GM19395 (cell line): ENCODE measurements around the gene IRF2BP1.

ENCODE experiments used
- ATAC-seq: cut with Tn5 transposase; IDR thresholded peaks from one replicate; pipeline ENCODE4 v1.9.1; 2021; ENCODE audit warnings: mild to moderate bottlenecking, moderate library complexity; ENCODE audit not compliant: unreplicated experiment

IRF2BP1 gene

DNA sequence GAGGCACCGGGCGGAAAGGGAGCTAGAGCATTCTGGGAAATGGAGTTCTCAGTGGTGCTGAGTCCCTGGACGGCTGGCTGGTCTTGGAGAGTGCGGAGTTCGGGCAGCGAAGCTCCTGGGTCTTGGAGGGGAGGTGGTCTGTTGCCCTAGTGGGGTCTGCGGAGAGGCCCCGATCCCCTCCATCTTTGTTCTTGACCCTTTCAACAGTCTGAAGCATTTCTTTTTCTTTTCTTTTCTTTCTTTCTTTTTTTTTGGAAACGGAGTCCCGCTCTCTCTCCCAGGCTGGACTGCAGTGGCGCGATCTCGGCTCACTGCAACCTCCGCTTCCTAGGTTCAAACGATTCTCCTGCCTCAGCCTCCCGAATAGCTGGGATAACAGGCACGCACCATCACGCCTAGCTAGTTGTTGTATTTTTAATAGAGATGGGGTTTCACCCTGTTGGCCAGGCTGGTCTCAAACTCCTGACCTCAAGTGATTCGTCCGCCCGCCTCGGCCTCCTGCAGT, 22.6 kb downstream of the IRF2BP1 start:
- ATAC-seq = no peak

DNA sequence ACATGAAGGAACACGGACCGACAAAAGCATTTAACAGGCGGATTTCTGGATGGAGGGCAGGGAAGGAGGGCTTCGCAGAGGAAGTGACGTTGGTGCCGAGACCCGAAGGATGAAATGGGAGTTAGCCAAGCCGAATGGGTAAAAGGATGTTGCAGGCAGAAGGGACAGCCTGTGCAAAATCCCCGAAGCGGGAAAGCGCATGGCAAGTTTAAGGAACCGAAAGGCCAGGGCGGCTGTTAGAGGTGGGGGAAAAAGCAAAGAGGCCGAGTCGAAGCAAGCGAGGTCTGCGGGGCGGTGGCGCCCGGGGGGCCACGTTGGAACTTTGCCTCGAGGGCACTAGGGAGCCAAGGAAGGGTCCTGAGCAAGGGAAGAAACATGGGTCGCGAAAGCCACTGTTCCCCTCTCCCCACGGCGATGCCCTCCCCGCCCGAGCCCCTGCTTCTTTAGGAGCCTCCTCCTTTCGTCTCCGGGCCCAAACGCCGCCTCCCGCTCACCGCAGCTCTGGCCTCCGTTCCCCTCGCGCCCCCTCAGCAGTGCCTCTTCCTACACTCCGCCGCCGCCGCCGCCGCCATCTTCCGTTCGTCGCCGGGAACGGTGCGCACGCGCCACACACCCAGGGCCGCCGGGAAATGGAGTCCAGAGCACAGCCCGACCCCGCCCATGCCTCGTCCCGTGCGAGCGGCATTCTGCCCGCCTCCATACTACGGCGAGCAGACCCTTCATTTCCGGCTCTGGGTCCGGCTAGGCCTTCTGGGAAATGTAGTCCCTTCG, 23.2 kb downstream of the IRF2BP1 start, which contains the start of gene SYMPK:
Gene SYMPK, minus strand, starts transcription at position 584 of the 771 bp plus-strand sequence. CDS start 8,652 bp downstream, outside the sequence.
- peak; percentile 84 for ATAC-seq

DNA sequence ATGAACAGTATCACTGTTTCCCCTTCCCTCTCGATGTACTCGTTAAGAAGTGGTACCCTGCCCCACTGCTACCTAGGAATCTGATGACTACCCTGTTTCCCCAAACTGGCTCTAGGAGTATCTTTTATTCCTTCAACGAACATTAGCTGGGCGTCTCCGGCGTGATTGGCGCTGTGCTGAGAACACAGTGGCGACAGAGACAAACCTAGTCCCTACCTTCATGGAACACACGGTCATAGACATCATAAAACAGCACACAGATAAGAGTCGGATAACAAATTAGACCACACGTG, 23.7 kb downstream of the IRF2BP1 start:
- no peak for ATAC-seq

DNA sequence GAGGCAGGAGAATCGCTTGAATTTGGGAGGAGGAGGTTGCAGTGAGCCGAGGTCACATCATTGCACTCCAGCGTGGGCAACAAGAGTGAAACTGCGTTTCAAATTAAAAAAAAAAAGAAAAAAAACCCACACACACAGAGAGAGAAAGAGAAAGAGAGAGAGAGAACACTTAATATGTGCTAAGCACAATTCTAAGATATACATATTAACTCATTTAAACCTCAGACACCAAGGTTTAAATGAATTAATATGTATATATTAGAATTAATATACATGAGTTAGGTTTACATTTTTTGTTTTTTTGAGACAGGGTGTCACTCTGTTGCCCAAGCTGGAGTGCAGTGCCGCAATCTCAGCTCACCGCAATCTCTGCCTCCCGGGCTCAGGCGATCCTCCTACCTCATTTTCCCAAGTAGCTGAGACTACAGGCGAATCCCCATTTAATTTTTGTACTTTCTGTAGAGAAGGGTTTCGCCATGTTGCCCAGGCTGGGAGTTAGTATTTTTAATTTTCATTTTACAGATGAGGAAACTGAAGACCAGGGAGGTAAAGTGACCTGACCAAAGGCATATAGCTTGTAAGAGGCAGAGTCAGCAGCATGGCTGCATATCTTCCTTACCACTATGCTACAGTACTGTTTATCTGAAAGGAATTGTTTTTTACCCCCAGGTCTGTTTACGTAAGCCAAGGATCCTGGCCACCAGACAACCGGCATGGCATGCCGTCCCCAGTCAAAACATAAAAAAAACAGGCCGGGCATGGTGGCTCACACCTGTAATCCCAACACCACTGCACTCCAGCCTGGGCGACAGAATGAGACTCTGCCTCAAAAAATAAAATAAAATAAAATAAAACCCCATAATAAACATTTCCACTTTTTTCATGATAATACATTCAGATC, 25.3 kb downstream of the IRF2BP1 start:
- no peak for ATAC-seq

DNA sequence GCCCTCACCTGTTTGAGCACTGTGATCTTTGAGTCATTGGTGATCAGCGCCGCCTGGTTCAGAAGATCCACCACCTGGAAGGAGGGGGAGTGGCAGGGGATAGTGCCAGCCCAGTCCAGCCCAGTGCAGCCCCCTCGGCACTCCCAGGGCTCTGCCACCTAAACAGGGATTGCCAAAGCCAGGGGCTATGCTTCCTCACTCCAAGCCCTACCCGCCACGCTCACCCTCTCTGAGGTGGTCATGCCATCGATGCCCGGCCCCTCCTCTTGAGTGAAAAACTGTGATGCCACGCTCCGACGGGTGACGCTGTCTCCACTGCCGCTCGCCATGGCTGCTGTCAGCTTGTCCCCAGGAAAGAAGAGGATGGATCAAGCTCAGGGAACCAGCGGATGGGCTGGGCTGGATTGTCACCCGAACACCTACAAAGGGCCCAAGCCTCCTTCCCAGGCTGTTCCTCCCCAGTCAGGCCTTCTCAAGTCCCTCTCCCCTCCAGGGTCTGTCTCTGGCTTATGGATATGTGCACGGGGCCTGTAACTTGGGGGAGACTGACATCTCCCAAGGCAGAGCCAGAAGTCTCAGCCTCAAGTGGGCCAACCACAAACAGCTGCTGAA, 31.7 kb downstream of the IRF2BP1 start:
- no peak for ATAC-seq

DNA sequence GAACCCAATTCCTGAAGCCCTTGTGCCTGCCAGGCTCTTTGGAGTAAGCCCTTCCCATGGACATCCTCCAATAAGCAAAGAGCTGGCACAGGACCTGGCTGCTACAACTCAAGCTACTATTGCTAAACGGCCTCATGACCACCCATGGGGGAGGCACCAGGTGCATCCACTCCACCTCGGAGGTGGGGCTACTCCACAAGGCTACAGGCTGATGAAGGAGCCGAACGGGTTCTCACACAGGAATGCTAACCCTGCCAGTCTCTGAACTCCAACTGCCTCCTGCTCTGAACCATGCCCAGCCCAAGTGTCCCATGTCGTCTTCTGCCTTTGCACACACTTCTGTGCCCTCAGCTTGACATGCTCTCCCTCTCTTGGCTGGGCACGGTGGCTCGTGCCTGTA, 33.0 kb downstream of the IRF2BP1 start:
- no peak for ATAC-seq

DNA sequence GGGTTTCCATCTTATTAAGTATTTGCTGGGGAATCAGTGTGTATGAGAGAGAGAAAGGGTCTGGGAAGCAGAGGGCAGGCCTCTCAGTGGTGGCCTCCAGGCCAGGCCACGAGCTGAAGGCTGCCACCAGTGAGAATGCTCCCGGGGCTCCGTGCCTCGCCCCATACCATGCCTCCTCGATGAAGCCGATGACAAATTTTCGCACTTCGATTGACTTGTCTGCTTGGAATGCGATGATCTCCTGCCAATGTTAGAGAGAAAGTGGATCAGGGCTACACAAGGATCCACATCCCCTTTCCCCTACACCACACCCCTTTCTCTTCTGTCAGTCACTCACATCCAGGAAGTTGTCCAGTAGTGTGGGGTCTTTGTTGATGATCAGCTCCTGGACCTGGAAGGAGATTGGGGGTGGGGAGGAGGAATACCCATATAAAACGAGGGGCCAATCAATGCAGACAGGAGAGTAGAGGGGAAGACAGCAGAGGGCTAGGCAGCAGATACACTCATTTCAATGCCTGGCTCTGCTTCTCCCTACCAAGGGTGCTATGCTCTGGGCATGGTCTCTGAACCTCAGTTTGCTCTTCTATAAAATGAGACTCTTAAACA, 33.7 kb downstream of the IRF2BP1 start:
- ATAC-seq = no peak

DNA sequence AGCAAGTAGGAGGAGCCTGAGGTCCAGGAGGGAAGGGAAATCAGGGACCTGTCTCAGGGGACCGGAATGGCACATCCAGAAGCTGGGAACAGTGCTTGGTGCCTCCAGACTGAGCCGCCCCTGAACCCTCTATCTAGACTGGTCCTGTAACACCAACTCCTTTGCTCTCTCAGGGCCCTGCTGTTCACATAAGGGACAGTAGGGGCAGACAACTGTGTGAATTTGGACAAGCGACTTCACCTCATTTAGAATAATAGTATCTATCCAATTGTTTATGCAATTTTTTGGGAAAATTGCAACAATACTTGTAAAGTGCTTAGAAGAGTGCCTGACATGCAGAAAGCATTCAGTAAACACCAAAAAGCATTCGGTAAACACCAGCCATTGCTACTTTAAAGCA, 37.0 kb downstream of the IRF2BP1 start:
- ATAC-seq = no peak

DNA sequence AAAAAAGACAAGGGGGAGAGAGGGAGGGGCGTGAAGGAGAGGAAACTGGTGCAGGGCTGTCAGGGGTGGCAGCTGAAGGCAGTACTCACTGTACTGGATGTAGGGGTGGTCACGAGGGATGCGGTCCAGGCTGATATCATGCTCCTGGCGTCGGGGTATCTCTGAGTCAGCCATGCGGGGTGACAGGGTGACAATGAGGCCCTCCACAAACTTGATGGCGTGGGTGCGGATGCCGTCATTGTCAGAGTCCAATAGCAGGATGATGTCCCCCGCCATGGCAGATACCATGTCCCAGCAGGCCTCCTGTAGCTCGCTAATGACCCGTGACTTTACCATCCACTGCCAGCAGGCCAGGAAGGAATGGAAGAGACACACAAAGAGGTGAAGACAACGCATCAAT, 38.3 kb downstream of the IRF2BP1 start:
- ATAC-seq = no peak

DNA sequence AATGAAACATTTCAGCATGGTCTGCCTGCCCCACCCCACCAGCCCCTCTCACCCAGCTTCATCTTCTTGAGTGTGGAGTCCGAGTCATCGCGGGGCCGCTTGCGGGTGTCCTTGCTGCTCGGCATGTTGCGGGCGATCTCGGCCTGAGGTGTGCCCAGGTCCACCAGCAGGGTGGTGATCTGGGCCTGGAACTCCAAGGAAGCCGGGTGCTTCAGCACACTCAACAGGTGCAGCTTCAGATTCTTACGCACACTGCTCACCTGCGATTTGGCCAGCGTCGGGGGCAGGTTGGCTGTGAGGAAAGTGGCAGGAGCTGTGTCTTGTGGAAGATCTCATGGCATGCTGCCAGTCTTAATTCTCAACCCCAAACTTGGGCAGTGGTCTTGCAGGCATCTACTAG, 43.7 kb downstream of the IRF2BP1 start:
- ATAC-seq = no peak

DNA sequence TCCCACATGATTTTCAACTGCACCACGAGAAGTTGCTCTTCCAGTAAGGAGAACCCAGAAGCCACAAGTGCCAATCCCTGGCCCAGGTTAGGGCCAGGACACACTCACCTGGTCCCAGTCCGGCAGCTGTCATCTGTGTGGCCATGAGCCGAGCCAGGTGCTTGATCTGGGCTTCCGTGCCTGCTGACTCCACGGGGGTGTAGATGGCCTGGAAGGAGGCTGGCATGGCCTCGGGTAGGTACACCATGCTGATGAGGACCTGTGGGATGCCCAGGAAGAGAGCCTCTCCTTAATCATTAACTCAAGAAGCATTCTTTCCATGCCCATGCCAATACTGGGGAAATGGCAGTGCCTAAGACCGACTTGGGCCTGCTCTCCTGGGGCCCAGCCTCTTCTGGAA, 51.0 kb downstream of the IRF2BP1 start:
- no peak for ATAC-seq
